Measurements from ENCODE around the gene RBFA.
A peak's percentile ranks its signal among the peaks of the same experiment; 100 is the strongest.
"Not testable (repeated sequence)": the region's sequence is repeated elsewhere in the genome, so short reads cannot be mapped to it uniquely, and the experiment has no call there.

RBFA gene, protein sequence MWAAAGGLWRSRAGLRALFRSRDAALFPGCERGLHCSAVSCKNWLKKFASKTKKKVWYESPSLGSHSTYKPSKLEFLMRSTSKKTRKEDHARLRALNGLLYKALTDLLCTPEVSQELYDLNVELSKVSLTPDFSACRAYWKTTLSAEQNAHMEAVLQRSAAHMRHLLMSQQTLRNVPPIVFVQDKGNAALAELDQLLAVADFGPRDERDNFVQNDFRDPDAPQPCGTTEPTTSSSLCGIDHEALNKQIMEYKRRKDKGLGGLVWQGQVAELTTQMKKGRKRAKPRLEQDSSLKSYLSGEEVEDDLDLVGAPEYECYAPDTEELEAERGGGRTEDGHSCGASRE

DNA sequence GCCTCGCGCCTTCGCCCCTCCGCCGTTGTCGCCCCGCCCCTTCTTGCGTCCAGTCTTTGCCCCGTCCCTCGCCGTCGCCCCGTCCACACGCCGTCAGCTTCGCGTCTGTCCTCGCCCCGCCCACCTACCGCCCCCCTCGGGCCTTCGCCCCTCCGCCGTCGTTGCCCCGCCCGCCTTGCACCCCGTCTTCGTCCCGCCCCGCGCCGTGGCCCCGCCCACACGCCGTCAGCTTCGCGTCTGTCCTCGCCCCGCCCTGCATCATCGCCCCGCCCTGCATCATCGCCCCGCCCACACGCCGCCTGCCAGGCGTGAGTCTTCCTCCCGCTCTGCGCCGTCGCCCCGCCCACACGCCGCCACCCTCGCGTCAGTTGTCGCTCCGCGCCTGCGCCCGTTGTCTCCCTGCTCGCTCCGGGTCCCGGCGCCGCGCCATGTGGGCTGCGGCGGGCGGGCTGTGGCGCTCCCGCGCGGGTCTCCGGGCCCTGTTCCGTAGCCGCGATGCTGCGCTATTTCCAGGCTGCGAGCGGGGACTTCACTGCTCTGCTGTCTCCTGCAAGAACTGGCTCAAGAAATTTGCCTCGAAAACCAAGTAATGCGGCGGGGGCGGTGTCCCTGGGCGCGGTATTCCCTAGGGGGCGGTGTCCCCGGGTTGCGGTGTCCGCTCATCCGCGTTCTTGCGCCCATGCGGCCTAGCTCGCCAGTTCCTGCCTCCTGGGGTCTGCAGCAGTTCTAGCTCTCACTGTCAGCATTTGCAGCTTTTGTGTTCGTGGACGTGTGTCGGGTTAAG is at the start of gene RBFA:
Gene RBFA, plus strand, starts transcription at position 367 of the 784 bp plus-strand sequence. Its CDS starts 62 bp downstream, at position 429.
- H3K4me3 ChIP-seq (ENCODE audit: low read depth in 1 of 2, low read length in 2 of 2) = peak within 1 kb of the TSS; percentile 84 to 90

GRCh38 chr18:79985172-79985571 is 49.1 kb upstream of the RBFA start:
- no peak overlapping the region for H3K9ac ChIP-seq (ENCODE audit: low read length)
- no peaks in the 10 kb centered on the region for H3K9me3 ChIP-seq (ENCODE audit: low read length)
- no peak overlapping the region for H3K4me3 ChIP-seq (ENCODE audit: low read depth in 1 of 2, low read length in 2 of 2)
- H3K27me3 ChIP-seq (ENCODE audit: control insufficient read depth in 1 of 2, insufficient read depth in 2 of 2, low read length in 2 of 2) = no peaks in the 10 kb centered on the region
- peaks cover 4% of the 10 kb centered on the region for H3K36me3 ChIP-seq (ENCODE audit: insufficient read depth, low read length)
- H3K27ac ChIP-seq (ENCODE audit: low read depth, low read length) = no peak overlapping the region
- H3K4me1 ChIP-seq (ENCODE audit: insufficient read depth, low read length) = peaks cover 17% of the 10 kb centered on the region

More for the DNA sequence above, at the start of gene RBFA:
- Histone ChIP-seq H3K9me3 (ENCODE audit: low read length) (no peaks in the 10 kb centered on the region), H3K27ac (ENCODE audit: low read depth, low read length) (peak within 1 kb of the TSS; percentile 84), H3K4me1 (ENCODE audit: insufficient read depth, low read length) (peaks cover 7% of the 10 kb centered on the region), H3K27me3 (ENCODE audit: control insufficient read depth in 1 of 2, insufficient read depth in 2 of 2, low read length in 2 of 2) (no peaks in the 10 kb centered on the region), H3K9ac (ENCODE audit: low read length) (peak within 1 kb of the TSS; percentile 65), H3K36me3 (ENCODE audit: insufficient read depth, low read length) (peaks cover 14% of the 10 kb centered on the region)

DNA sequence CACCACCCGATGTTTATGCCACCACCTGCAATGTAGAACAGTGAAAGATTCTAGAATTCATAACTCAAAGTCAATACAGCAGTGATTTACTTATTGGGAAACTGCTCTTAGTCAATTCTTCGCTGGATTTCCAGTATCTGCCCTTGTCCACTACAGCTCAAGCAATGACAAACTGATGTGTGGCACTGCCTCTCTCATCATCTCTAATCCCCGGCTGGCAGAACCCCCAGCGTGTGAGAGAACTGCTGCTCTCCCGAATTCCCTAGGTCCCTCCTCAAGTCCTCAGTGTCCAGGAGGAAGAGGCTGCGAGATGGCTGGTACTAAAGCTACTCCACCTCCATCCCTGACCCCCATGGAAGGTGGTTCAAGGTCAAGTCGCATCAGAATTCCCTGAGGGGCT is 47.5 kb upstream of the RBFA start:
- H3K36me3 ChIP-seq (ENCODE audit: insufficient read depth, low read length) = peaks cover 4% of the 10 kb centered on the region
- H3K4me3 ChIP-seq (ENCODE audit: low read depth in 1 of 2, low read length in 2 of 2) = peak overlapping the region in 1 of 2 donors; percentile 86
- H3K9ac ChIP-seq (ENCODE audit: low read length) = peak overlapping the region; percentile 26
- peaks cover 17% of the 10 kb centered on the region for H3K4me1 ChIP-seq (ENCODE audit: insufficient read depth, low read length)
- H3K27me3 ChIP-seq (ENCODE audit: control insufficient read depth in 1 of 2, insufficient read depth in 2 of 2, low read length in 2 of 2) = no peaks in the 10 kb centered on the region
- no peaks in the 10 kb centered on the region for H3K9me3 ChIP-seq (ENCODE audit: low read length)
- no peak overlapping the region for H3K27ac ChIP-seq (ENCODE audit: low read depth, low read length)

DNA sequence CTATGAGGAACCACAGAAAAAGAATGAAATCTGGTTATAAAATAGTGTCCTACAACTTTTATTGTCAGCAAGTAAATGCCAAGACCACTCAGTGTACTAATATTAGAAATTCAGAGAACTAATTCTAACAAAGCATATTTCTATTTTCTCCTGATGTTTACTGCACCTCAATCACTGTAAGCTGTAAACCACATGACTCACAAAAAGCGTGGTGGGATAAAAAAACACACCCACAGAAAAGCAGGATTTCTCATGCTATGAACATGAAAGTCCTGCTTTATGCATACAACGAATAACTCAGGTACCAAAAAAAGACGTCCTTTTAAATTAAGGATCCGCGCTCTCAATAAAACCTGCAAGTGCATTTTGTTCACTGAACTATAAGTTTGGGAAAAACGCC is 46.7 kb upstream of the RBFA start:
- Histone ChIP-seq H3K4me1 (ENCODE audit: insufficient read depth, low read length) (peaks cover 17% of the 10 kb centered on the region), H3K9ac (ENCODE audit: low read length) (peak overlapping the region; percentile 26), H3K27ac (ENCODE audit: low read depth, low read length) (peak overlapping the region; percentile 98)

DNA sequence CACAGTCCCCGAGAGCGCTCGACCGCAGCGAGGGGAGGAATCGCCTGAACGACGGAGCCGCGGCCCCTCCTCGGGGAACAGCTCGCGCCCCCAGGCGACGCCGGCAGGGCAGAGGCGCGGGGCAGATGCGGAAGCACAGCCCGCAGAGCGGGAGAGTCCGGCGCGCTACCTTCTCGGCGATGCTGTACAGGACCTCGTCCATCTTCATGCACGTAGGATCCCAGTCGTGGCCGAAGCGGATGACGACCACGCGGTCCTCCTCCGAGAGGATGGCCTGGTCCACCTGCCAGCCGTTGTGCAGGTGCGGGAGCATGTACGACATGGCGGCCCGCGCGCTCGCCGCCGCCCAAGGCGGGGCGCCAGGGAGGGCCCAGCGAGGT is 46.2 kb upstream of the RBFA start:
- Histone ChIP-seq H3K4me1 (ENCODE audit: insufficient read depth, low read length) (peaks cover 17% of the 10 kb centered on the region), H3K9ac (ENCODE audit: low read length) (peak overlapping the region; percentile 26), H3K27ac (ENCODE audit: low read depth, low read length) (peak overlapping the region; percentile 98), H3K9me3 (ENCODE audit: low read length) (no peaks in the 10 kb centered on the region), H3K4me3 (ENCODE audit: low read depth in 1 of 2, low read length in 2 of 2) (peak overlapping the region; percentile 59 to 86), H3K36me3 (ENCODE audit: insufficient read depth, low read length) (peaks cover 4% of the 10 kb centered on the region), H3K27me3 (ENCODE audit: control insufficient read depth in 1 of 2, insufficient read depth in 2 of 2, low read length in 2 of 2) (no peaks in the 10 kb centered on the region)

More for the DNA sequence above, 46.7 kb upstream of the RBFA start:
- no peaks in the 10 kb centered on the region for H3K27me3 ChIP-seq (ENCODE audit: control insufficient read depth in 1 of 2, insufficient read depth in 2 of 2, low read length in 2 of 2)
- H3K9me3 ChIP-seq (ENCODE audit: low read length) = no peaks in the 10 kb centered on the region
- peak overlapping the region; percentile 59 to 86 for H3K4me3 ChIP-seq (ENCODE audit: low read depth in 1 of 2, low read length in 2 of 2)
- H3K36me3 ChIP-seq (ENCODE audit: insufficient read depth, low read length) = peaks cover 4% of the 10 kb centered on the region

DNA sequence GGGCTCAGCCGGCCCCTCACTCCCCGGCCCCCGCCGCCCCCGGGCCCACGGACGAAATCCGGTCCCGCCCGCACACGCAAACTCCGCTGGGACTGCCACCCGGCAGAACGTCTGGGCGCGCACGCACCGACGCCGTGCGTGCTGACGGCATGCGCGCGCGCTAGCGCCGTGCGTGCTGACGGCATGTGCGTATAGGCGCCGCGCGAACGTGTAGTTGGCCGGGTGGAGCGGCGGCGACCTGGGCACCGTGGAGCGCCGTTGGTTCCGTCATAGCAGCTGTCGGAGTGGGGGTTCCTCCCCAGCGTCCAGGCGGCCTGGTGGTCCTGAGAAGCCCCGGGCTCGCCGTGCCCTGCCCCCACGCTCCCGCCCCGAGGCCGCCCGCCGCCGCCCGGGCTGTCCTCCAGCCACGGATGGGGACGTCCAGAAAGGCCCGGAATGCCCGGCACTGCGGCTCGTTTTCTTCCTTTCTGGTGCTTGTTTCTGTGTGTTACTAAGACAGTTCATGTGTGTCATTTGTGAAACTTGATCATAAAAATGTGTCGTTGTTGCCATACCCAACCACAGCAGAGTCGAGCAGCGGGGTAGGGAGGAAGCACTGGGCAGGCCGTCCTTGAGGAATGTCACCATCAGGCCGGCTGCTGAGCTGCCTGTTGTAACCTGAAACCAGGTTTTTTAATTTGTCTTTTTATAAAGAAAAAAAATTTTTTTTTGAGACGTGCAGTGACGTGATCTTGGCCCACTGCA is 45.6 kb upstream of the RBFA start, which contains the start of gene TXNL4A:
Gene TXNL4A, minus strand, starts transcription at position 113 of the 744 bp plus-strand sequence. CDS start 171 bp downstream, outside the sequence.
- peaks cover 17% of the 10 kb centered on the region for H3K4me1 ChIP-seq (ENCODE audit: insufficient read depth, low read length)
- H3K9ac ChIP-seq (ENCODE audit: low read length) = peak within 1 kb of the TSS; percentile 94
- no peaks in the 10 kb centered on the region for H3K27me3 ChIP-seq (ENCODE audit: control insufficient read depth in 1 of 2, insufficient read depth in 2 of 2, low read length in 2 of 2)
- no peaks in the 10 kb centered on the region for H3K9me3 ChIP-seq (ENCODE audit: low read length)
- peak within 1 kb of the TSS; percentile 98 for H3K27ac ChIP-seq (ENCODE audit: low read depth, low read length)
- H3K36me3 ChIP-seq (ENCODE audit: insufficient read depth, low read length) = peaks cover 4% of the 10 kb centered on the region
- H3K4me3 ChIP-seq (ENCODE audit: low read depth in 1 of 2, low read length in 2 of 2) = peak within 1 kb of the TSS; percentile 59 to 86

DNA sequence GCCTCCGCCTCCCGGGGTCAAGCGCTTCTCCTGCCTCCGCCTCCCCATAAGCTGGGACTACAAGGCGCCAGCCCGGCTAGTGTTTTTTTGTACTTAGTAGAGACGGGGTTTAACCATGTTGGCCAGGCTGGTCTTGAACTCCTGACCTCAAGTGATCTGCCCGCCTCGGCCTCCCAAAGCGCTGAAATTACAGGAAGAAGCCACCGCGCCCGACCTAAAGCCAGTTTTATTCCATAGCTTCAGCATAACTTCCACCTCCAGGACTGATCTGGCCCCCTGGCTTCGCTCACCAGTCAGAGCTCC is 45.1 kb upstream of the RBFA start:
- Histone ChIP-seq H3K27me3 (ENCODE audit: control insufficient read depth in 1 of 2, insufficient read depth in 2 of 2, low read length in 2 of 2) (no peaks in the 10 kb centered on the region), H3K9ac (ENCODE audit: low read length) (peak overlapping the region; percentile 94), H3K36me3 (ENCODE audit: insufficient read depth, low read length) (peaks cover 4% of the 10 kb centered on the region), H3K4me3 (ENCODE audit: low read depth in 1 of 2, low read length in 2 of 2) (peak overlapping the region; percentile 59 to 86), H3K4me1 (ENCODE audit: insufficient read depth, low read length) (peaks cover 17% of the 10 kb centered on the region), H3K9me3 (ENCODE audit: low read length) (no peaks in the 10 kb centered on the region), H3K27ac (ENCODE audit: low read depth, low read length) (peak overlapping the region; percentile 98)

- no peaks in the 10 kb centered on the region for H3K36me3 ChIP-seq (ENCODE audit: insufficient read depth, low read length)
- no peak overlapping the region for H3K27ac ChIP-seq (ENCODE audit: low read depth, low read length)
- H3K4me3 ChIP-seq (ENCODE audit: low read depth in 1 of 2, low read length in 2 of 2) = no peak overlapping the region
- no peaks in the 10 kb centered on the region for H3K27me3 ChIP-seq (ENCODE audit: control insufficient read depth in 1 of 2, insufficient read depth in 2 of 2, low read length in 2 of 2)
- no peaks in the 10 kb centered on the region for H3K9me3 ChIP-seq (ENCODE audit: low read length)
- H3K9ac ChIP-seq (ENCODE audit: low read length) = no peak overlapping the region
- H3K4me1 ChIP-seq (ENCODE audit: insufficient read depth, low read length) = peaks cover 16% of the 10 kb centered on the region
Observed at GRCh38 chr18:79991494-79991893, 42.7 kb upstream of the RBFA start.

- H3K36me3 ChIP-seq (ENCODE audit: insufficient read depth, low read length) = not testable (repeated sequence)
Observed at GRCh38 chr18:79999701-80000100, 34.5 kb upstream of the RBFA start.

GRCh38 chr18:80000877-80001276 is 33.4 kb upstream of the RBFA start:
- H3K4me3 ChIP-seq (ENCODE audit: low read depth in 1 of 2, low read length in 2 of 2) = no peak overlapping the region
- no peak overlapping the region for H3K9ac ChIP-seq (ENCODE audit: low read length)
- H3K27ac ChIP-seq (ENCODE audit: low read depth, low read length) = no peak overlapping the region
- no peaks in the 10 kb centered on the region for H3K27me3 ChIP-seq (ENCODE audit: control insufficient read depth in 1 of 2, insufficient read depth in 2 of 2, low read length in 2 of 2)
- no peaks in the 10 kb centered on the region for H3K9me3 ChIP-seq (ENCODE audit: low read length)
- H3K36me3 ChIP-seq (ENCODE audit: insufficient read depth, low read length) = no peaks in the 10 kb centered on the region
- H3K4me1 ChIP-seq (ENCODE audit: insufficient read depth, low read length) = no peaks in the 10 kb centered on the region

More at GRCh38 chr18:79999701-80000100, 34.5 kb upstream of the RBFA start:
- not testable (repeated sequence) for H3K9ac ChIP-seq (ENCODE audit: low read length); H3K27me3 ChIP-seq (ENCODE audit: control insufficient read depth in 1 of 2, insufficient read depth in 2 of 2, low read length in 2 of 2); H3K27ac ChIP-seq (ENCODE audit: low read depth, low read length); H3K4me3 ChIP-seq (ENCODE audit: low read depth in 1 of 2, low read length in 2 of 2); H3K4me1 ChIP-seq (ENCODE audit: insufficient read depth, low read length); H3K9me3 ChIP-seq (ENCODE audit: low read length)

DNA sequence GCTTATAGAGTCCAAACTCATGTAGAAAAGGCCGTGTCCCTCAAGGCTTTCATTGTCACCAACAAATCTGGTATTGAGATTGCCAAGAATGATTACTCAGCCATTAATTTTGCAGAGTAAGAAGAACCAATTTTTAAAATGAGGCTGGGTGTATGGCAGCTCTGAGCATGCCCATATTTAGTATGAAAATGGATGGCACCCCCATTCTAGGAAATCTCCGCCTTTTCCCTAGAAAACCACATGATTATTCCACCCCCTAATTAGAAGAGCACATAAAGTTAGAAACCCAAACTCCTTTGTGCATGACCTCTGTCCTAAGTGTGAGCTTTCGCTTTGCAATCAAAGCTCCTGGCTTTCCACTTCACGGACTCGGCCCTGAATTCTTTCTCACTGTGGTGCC is 31.8 kb upstream of the RBFA start:
- no peaks in the 10 kb centered on the region for H3K36me3 ChIP-seq (ENCODE audit: insufficient read depth, low read length)
- no peak overlapping the region for H3K27ac ChIP-seq (ENCODE audit: low read depth, low read length)

More for the DNA sequence above, 31.8 kb upstream of the RBFA start:
- no peaks in the 10 kb centered on the region for H3K4me1 ChIP-seq (ENCODE audit: insufficient read depth, low read length)
- no peaks in the 10 kb centered on the region for H3K27me3 ChIP-seq (ENCODE audit: control insufficient read depth in 1 of 2, insufficient read depth in 2 of 2, low read length in 2 of 2)
- H3K9me3 ChIP-seq (ENCODE audit: low read length) = no peaks in the 10 kb centered on the region
- H3K9ac ChIP-seq (ENCODE audit: low read length) = no peak overlapping the region
- H3K4me3 ChIP-seq (ENCODE audit: low read depth in 1 of 2, low read length in 2 of 2) = no peak overlapping the region

All from muscle layer of colon (tissue), 2 donors.